Mesendoderm (in vitro differentiated cells): ENCODE data around the gene OR2A7.
"Not testable (repeated sequence)": the region's sequence is repeated elsewhere in the genome, so short reads cannot be mapped to it uniquely, and the experiment has no call there.

Experiments used
- DNase-seq: peaks from one replicate; pipeline ENCODE4 v3.0.0; 2013
- H2AK5ac ChIP-seq: 2 replicates; pipeline ENCODE4 v1.6.1; 2013; ENCODE audit warnings: low read length, inconsistent platforms
- H2BK120ac ChIP-seq: 2 replicates; pipeline ENCODE4 v1.6.1; 2013; ENCODE audit warnings: low read depth, mild to moderate bottlenecking, low read length, moderate library complexity, mixed read lengths
- H2BK15ac ChIP-seq: replicated peaks from 2 replicates; pipeline ENCODE4 v1.6.1; 2013; ENCODE audit warnings: low read depth, mild to moderate bottlenecking, moderate library complexity
- H2BK5ac ChIP-seq: 2 replicates; pipeline ENCODE4 v1.6.1; 2013; ENCODE audit warnings: low read length, inconsistent platforms
- H3K18ac ChIP-seq: 2 replicates; pipeline ENCODE4 v1.6.1; 2013; ENCODE audit warnings: mild to moderate bottlenecking, low read length, mixed read lengths
- H3K23ac ChIP-seq: one replicate; pipeline ENCODE4 v1.6.1; 2013; ENCODE audit warnings: low read length
- H3K27ac ChIP-seq: 2 replicates; pipeline ENCODE4 v1.5.1; 2013; ENCODE audit warnings: low read depth, mild to moderate bottlenecking, inconsistent platforms, low read length, moderate library complexity
- H3K27me3 ChIP-seq: 2 replicates; pipeline ENCODE4 v1.6.1; 2013; ENCODE audit warnings: low read length, control low read depth, mild to moderate bottlenecking, inconsistent platforms; ENCODE audit not compliant: insufficient read depth, poor library complexity
- H3K36me3 ChIP-seq: 2 replicates; pipeline ENCODE4 v1.6.1; 2013; ENCODE audit warnings: low read length, inconsistent platforms; ENCODE audit not compliant: control insufficient read depth, insufficient read depth
- H3K4ac ChIP-seq: one replicate; pipeline ENCODE4 v1.6.1; 2013; ENCODE audit warnings: low read depth, mild to moderate bottlenecking, low read length, moderate library complexity
- H3K4me1 ChIP-seq: 2 replicates; pipeline ENCODE4 v1.6.1; 2013; ENCODE audit warnings: low read depth, low read length, inconsistent platforms; ENCODE audit not compliant: control insufficient read depth
- H3K4me2 ChIP-seq: 2 replicates; pipeline ENCODE4 v1.6.1; 2013; ENCODE audit warnings: low read length
- H3K4me3 ChIP-seq: 2 replicates; pipeline ENCODE4 v1.5.1; 2013; ENCODE audit warnings: mild to moderate bottlenecking, low read length
- H3K56ac ChIP-seq: one replicate; pipeline ENCODE4 v1.6.1; 2013; ENCODE audit warnings: low read length
- H3K79me1 ChIP-seq: 2 replicates; pipeline ENCODE4 v1.6.1; 2013; ENCODE audit warnings: low read length, inconsistent platforms
- H3K79me2 ChIP-seq: 2 replicates; pipeline ENCODE4 v1.6.1; 2013; ENCODE audit warnings: mild to moderate bottlenecking, low read length; ENCODE audit not compliant: control insufficient read depth, insufficient read depth
- H3K9ac ChIP-seq: 2 replicates; pipeline ENCODE4 v1.6.1; 2013; ENCODE audit warnings: low read length, inconsistent platforms
- H4K5ac ChIP-seq: one replicate; pipeline ENCODE4 v1.6.1; 2013; ENCODE audit warnings: low read length
- H4K8ac ChIP-seq: one replicate; pipeline ENCODE4 v1.6.1; 2013; ENCODE audit warnings: low read depth, mild to moderate bottlenecking, control low read depth, low read length, moderate library complexity
- WGBS: extraction: QIAGEN DNeasy Blood & Tissue Kit; methylation state at CpG from one replicate; pipeline ENCODE4 v1.1.7; 2013; ENCODE audit warnings: low lambda C conversion rate, missing lambda C conversion rate; ENCODE audit not compliant: insufficient coverage; ENCODE audit errors: extremely low coverage; 5-methylcytosine and 5-hydroxymethylcytosine counted together

OR2A7 gene

GRCh38 chr7:144228810-144229209, 35.8 kb downstream of the OR2A7 start:
- H3K4me2 ChIP-seq, H4K5ac ChIP-seq, H3K56ac ChIP-seq, H3K27me3 ChIP-seq, H2BK15ac ChIP-seq, H3K9ac ChIP-seq, H3K79me2 ChIP-seq, H4K8ac ChIP-seq, H3K23ac ChIP-seq, H2AK5ac ChIP-seq, H3K36me3 ChIP-seq, DNase-seq, H2BK5ac ChIP-seq, H3K27ac ChIP-seq, H3K4me3 ChIP-seq, H3K4ac ChIP-seq, H3K4me1 ChIP-seq, H2BK120ac ChIP-seq, H3K18ac ChIP-seq, H3K79me1 ChIP-seq: not testable (repeated sequence)
- WGBS = no CpG with 5 or more reads among the region's 3 CpGs

- not testable (repeated sequence) for H4K8ac ChIP-seq, H2BK15ac ChIP-seq, H3K4ac ChIP-seq, H3K79me1 ChIP-seq, H3K4me1 ChIP-seq, DNase-seq, H3K36me3 ChIP-seq, H3K4me3 ChIP-seq, H3K4me2 ChIP-seq, H2BK5ac ChIP-seq, H3K23ac ChIP-seq, H2BK120ac ChIP-seq, H3K56ac ChIP-seq, H2AK5ac ChIP-seq, H4K5ac ChIP-seq, H3K79me2 ChIP-seq, H3K9ac ChIP-seq, H3K27me3 ChIP-seq, H3K18ac ChIP-seq, H3K27ac ChIP-seq
- WGBS = no CpG with 5 or more reads among the region's 4 CpGs
Measured at GRCh38 chr7:144226866-144227265, 37.7 kb downstream of the OR2A7 start.

GRCh38 chr7:144223675-144224074, 40.9 kb downstream of the OR2A7 start:
- H3K27me3 ChIP-seq, H2AK5ac ChIP-seq, H2BK5ac ChIP-seq, H4K5ac ChIP-seq, H3K79me1 ChIP-seq, H3K79me2 ChIP-seq, H3K56ac ChIP-seq, H3K4me2 ChIP-seq, H3K4me3 ChIP-seq, H2BK15ac ChIP-seq, H3K23ac ChIP-seq, H3K27ac ChIP-seq, H3K4me1 ChIP-seq, H4K8ac ChIP-seq, H3K36me3 ChIP-seq, H3K4ac ChIP-seq, H3K9ac ChIP-seq, H2BK120ac ChIP-seq, H3K18ac ChIP-seq, DNase-seq: not testable (repeated sequence)

GRCh38 chr7:144220531-144220930, 44.1 kb downstream of the OR2A7 start:
- not testable (repeated sequence) for H4K8ac ChIP-seq, H3K9ac ChIP-seq, H3K27me3 ChIP-seq, H3K36me3 ChIP-seq, H3K79me1 ChIP-seq, H3K23ac ChIP-seq, H2BK15ac ChIP-seq, H3K4ac ChIP-seq, H2BK120ac ChIP-seq, H3K79me2 ChIP-seq, H3K4me3 ChIP-seq, H3K27ac ChIP-seq, H2BK5ac ChIP-seq, DNase-seq, H3K18ac ChIP-seq, H4K5ac ChIP-seq, H3K4me2 ChIP-seq, H3K56ac ChIP-seq, H3K4me1 ChIP-seq, H2AK5ac ChIP-seq

GRCh38 chr7:144219149-144219548, 45.4 kb downstream of the OR2A7 start:
- H3K4me2 ChIP-seq, H2BK120ac ChIP-seq, H2BK5ac ChIP-seq, H4K5ac ChIP-seq, H3K56ac ChIP-seq, DNase-seq, H2BK15ac ChIP-seq, H3K27me3 ChIP-seq, H3K79me2 ChIP-seq, H3K18ac ChIP-seq, H3K9ac ChIP-seq, H2AK5ac ChIP-seq, H3K23ac ChIP-seq, H4K8ac ChIP-seq, H3K4me1 ChIP-seq, H3K79me1 ChIP-seq, H3K27ac ChIP-seq, H3K36me3 ChIP-seq, H3K4ac ChIP-seq, H3K4me3 ChIP-seq: not testable (repeated sequence)
- WGBS = no CpG with 5 or more reads among the region's 4 CpGs

- not testable (repeated sequence) for DNase-seq, H3K23ac ChIP-seq
- no CpG with 5 or more reads among the region's 1 CpG for WGBS
Measured at GRCh38 chr7:144218581-144218980, 46.0 kb downstream of the OR2A7 start.

More at GRCh38 chr7:144218581-144218980, 46.0 kb downstream of the OR2A7 start:
- H4K5ac ChIP-seq, H3K9ac ChIP-seq, H3K27me3 ChIP-seq, H3K4ac ChIP-seq, H2AK5ac ChIP-seq, H3K4me3 ChIP-seq, H3K27ac ChIP-seq, H3K4me1 ChIP-seq, H3K79me2 ChIP-seq, H3K4me2 ChIP-seq, H3K36me3 ChIP-seq, H2BK5ac ChIP-seq, H3K56ac ChIP-seq, H3K79me1 ChIP-seq, H2BK120ac ChIP-seq, H3K18ac ChIP-seq, H4K8ac ChIP-seq, H2BK15ac ChIP-seq: not testable (repeated sequence)
